ENCODE results near the gene SOX4. TPM values are rescaled to one million over a fixed set of nuclear protein-coding genes. Genes with fewer than 3 reads are reported as not detected.

Gene SOX4
- polyA plus RNA-seq, 1 donor (not counting 4 experiments of a cell fraction or from before 2014, with no cell fraction given): 16.3 TPM

DNA sequence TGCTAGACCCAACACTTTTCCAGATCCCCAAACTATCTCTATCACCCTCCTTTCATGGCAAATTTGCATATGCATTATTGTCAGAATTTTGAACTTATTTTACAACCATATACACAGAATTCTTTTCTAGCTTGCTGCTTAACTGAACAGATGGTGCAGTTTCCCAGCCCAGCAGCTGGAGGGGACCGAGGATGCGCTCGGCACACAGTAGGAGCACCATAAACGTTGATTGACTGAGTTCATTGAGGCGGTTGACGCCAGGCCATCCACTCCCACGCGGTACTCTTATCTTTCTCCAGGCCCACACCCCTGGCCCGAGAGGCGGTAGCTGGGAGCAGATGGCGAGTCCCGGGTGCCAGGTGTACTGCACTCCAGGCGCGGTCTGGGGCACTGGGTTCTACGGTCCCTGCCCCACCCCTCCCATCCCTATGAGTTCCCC lies 6.8 kb upstream of the SOX4 start:
- Histone ChIP-seq H2AFZ (ENCODE audit: control insufficient read depth, low read length) (peak overlapping the region; percentile 96), H4K20me1 (ENCODE audit: control insufficient read depth, extremely low read depth, insufficient read depth, low read length) (no peaks in the 10 kb centered on the region), H3K27me3 (ENCODE audit: control insufficient read depth, extremely low read depth, insufficient read depth, low read length) (no peaks in the 10 kb centered on the region), H3K4me2 (ENCODE audit: control insufficient read depth, extremely low read depth, insufficient read depth, low read depth, low read length) (peak overlapping the region; percentile 86), H3K9me1 (ENCODE audit: control insufficient read depth, extremely low read depth, insufficient read depth, low read length) (no peaks in the 10 kb centered on the region), H3K9ac (ENCODE audit: control insufficient read depth, extremely low read depth, insufficient read depth, low read length) (peak overlapping the region; percentile 84), H3K4me1 (ENCODE audit: control insufficient read depth, extremely low read depth, insufficient read depth, low read length) (peaks cover 11% of the 10 kb centered on the region), H3K27ac (ENCODE audit: control insufficient read depth, insufficient read depth, low read length) (no peak overlapping the region), H3K4me3 (ENCODE audit: control insufficient read depth in 2 of 3, extremely low read depth in 1 of 3, insufficient read depth in 2 of 3, low read depth in 1 of 3, low read length in 3 of 3) (peak overlapping the region; percentile 44 to 84 (median 79)), H3K36me3 (ENCODE audit: control insufficient read depth in 2 of 2, extremely low read depth in 1 of 2, insufficient read depth in 2 of 2, low read length in 2 of 2) (no peaks in the 10 kb centered on the region), H3K9me3 (ENCODE audit: control insufficient read depth, low read depth, low read length) (no peaks in the 10 kb centered on the region), H3K79me2 (ENCODE audit: control insufficient read depth, insufficient read depth, low read length) (no peaks in the 10 kb centered on the region)
- FAIRE-seq: no peak
- no peak for DNase-seq (ENCODE audit: low read depth, low spot score)
- no peak for TF ChIP-seq EZH2 (IDR thresholded peaks at IDR 0.05; ENCODE audit: low read length)
- TF ChIP-seq CTCF (optimal IDR thresholded peaks at IDR 0.05 in 1 of 3, IDR thresholded peaks at IDR 0.05 in 1 of 3, conservative IDR thresholded peaks at IDR 0.05 in 1 of 3; ENCODE audit: extremely low read depth in 1 of 3, insufficient read depth in 2 of 3, low read length in 3 of 3): no peak
- dilution Hi-C loops (cut with MboI; ENCODE audit: extremely low pct_ligation_motif_present, low sequenced_read_pairs): no loop called here

DNA sequence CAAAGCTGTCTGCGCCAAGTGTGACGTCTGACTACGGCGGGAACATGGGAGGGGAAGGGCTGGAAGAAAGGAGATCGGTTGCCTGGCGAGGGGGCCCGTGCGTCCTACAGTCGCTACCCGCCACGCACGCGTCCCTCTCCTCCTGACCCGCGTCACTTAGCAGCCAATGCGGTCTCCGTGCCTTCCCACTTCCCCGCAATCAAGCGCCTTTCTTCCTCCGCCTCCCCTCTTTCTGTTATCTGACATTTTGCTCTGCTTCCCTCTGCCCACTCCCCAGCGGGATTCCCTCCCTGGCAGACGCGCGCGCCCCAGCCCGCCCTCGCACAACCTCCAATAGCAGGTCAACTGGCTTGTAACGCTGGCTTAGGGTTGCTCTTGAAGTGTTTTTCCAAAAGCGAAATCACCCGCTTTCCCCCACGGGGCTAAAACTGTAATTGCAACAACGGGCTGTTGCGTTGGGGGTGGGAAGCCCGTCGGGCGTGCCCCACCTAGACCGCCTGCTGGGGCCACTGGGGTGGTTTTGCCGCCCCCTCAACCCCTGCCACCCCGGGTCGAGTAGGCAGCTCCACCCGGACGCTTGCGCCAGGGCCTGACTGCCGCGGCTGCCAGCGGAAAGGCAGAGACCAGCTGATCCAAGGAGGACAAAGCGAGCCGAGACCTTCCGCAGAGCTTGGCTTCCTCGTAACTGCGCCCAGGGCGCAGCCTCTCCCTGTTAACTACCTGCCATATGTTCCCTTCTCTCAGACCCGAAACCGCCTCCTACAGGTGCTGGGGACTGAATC lies 6.2 kb upstream of the SOX4 start:
- dilution Hi-C loops (cut with MboI; ENCODE audit: extremely low pct_ligation_motif_present, low sequenced_read_pairs): no loop called here

More for the DNA sequence above, 6.2 kb upstream of the SOX4 start:
- Histone ChIP-seq H3K4me3 (ENCODE audit: control insufficient read depth in 2 of 3, extremely low read depth in 1 of 3, insufficient read depth in 2 of 3, low read depth in 1 of 3, low read length in 3 of 3) (peak overlapping the region; percentile 44 to 84 (median 79)), H4K20me1 (ENCODE audit: control insufficient read depth, extremely low read depth, insufficient read depth, low read length) (no peaks in the 10 kb centered on the region), H3K9me3 (ENCODE audit: control insufficient read depth, low read depth, low read length) (no peaks in the 10 kb centered on the region), H3K27ac (ENCODE audit: control insufficient read depth, insufficient read depth, low read length) (peak overlapping the region; percentile 84), H3K36me3 (ENCODE audit: control insufficient read depth in 2 of 2, extremely low read depth in 1 of 2, insufficient read depth in 2 of 2, low read length in 2 of 2) (no peaks in the 10 kb centered on the region), H3K4me2 (ENCODE audit: control insufficient read depth, extremely low read depth, insufficient read depth, low read depth, low read length) (peak overlapping the region; percentile 86), H3K27me3 (ENCODE audit: control insufficient read depth, extremely low read depth, insufficient read depth, low read length) (no peaks in the 10 kb centered on the region), H3K4me1 (ENCODE audit: control insufficient read depth, extremely low read depth, insufficient read depth, low read length) (peaks cover 11% of the 10 kb centered on the region), H2AFZ (ENCODE audit: control insufficient read depth, low read length) (peak overlapping the region; percentile 96), H3K9me1 (ENCODE audit: control insufficient read depth, extremely low read depth, insufficient read depth, low read length) (no peaks in the 10 kb centered on the region), H3K9ac (ENCODE audit: control insufficient read depth, extremely low read depth, insufficient read depth, low read length) (peak overlapping the region; percentile 84), H3K79me2 (ENCODE audit: control insufficient read depth, insufficient read depth, low read length) (no peaks in the 10 kb centered on the region)
- FAIRE-seq (no peak), DNase-seq (ENCODE audit: low read depth, low spot score) (no peak)
- TF ChIP-seq EZH2 (IDR thresholded peaks at IDR 0.05; ENCODE audit: low read length) (no peak), CTCF (optimal IDR thresholded peaks at IDR 0.05 in 1 of 3, IDR thresholded peaks at IDR 0.05 in 1 of 3, conservative IDR thresholded peaks at IDR 0.05 in 1 of 3; ENCODE audit: extremely low read depth in 1 of 3, insufficient read depth in 2 of 3, low read length in 3 of 3) (peak in 1 of 3 experiments; percentile 22)
